Endometrium (tissue), 2 donors: ENCODE measurements around the gene GOSR2.
"Not testable (repeated sequence)": the region's sequence is repeated elsewhere in the genome, so short reads cannot be mapped to it uniquely, and the experiment has no call there.

Source experiments
- FAIRE-seq: peaks from 2 replicates; lab custom pipeline; 2012; peaks lifted over from hg19 to GRCh38; lab: Jason Lieb, UNC
- donor health status: control.
- donor health status: control.

The GOSR2 gene

DNA sequence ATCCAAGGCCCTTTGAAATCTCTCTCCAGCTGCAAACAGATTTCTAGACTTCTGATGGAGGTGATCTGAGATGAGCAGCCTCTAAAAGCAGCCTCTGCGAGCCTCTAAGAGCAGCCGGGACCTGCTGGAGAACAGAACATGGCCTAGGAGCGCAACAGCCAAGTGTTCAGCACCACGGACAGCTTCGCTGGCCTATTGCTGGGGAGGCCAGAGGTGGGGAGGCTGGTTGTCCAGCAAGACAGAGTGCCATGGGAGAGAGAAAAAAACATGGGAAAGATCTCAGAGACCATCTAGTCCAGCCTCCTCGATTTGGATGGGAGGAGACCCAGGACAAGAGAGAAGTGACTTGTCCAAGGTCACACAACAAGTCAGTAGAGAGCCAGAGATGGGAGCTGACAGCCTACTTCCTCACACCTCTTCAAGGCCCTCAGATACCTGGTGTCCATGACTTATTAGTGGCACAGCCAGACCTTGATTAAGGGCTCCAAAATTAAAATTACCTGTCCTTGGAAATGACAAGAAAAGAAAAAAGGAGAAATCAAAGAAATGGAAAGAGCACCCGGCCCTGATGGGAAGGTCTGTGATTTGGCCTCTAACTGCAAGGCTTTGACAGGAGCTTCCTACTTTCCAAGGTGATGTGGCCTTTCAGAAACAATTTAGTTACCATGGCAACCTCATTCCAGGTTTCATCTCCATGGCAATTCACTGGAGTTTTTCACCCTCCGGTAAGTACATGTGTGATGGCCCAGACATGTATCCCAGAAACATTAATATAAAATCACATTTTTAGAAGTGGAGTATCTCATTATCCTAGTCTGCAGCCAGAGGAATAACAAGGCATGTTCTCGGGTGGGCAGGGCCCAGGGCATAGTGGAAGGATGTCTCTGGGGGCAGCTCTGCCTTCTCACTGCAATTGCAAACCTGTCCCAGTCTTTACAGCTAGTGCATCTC lies 41.6 kb downstream of the GOSR2 start:
- FAIRE-seq, result no peak

DNA sequence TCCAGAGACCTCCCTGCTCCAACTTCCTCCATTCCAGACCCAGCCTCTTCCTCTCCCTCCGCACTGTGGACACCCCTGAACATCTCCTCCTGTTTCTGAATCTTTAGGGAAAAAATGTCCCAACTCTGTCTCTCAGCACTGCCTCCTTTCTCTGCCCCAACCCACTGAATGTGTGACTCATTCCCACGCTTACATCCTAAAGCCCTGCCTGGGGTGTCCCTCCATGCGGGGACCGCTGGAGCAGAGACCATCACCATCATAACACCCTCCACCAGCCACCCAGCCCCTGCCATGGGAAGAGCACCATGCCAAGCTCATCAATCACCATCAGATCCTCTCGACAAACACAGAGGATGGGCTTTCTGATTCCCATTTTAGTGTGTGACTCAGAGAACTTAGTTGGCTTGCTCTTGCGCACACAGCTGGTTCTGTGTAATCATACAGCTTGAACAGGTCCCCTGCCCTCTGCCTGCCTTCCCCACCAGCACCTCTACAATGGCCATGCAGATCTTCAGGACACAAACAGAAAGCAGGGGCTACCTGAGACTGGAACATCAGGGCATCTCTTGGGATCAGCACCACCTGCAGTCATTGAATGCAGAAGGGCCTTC lies 45.4 kb downstream of the GOSR2 start:
- FAIRE-seq, result no peak

DNA sequence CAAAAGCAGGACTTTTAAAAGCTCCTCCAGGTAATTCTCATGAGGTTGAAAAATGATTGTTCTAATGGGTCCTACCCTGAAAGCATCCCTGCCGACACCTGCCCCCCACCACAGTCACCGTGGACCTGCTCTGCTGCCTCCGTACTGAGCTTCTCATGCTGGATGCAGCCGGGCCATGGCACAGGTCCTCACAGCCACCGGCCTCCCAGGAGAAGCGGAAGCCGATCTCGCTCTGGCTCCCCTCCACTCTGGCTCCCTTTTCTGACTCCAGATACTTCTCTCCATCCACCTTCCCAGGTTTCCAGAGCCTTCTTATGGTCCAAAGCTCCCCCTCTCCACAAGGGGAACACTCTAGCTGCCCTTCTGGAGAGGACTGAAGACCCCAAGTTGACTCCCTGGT lies 45.9 kb downstream of the GOSR2 start:
- no peak for FAIRE-seq

DNA sequence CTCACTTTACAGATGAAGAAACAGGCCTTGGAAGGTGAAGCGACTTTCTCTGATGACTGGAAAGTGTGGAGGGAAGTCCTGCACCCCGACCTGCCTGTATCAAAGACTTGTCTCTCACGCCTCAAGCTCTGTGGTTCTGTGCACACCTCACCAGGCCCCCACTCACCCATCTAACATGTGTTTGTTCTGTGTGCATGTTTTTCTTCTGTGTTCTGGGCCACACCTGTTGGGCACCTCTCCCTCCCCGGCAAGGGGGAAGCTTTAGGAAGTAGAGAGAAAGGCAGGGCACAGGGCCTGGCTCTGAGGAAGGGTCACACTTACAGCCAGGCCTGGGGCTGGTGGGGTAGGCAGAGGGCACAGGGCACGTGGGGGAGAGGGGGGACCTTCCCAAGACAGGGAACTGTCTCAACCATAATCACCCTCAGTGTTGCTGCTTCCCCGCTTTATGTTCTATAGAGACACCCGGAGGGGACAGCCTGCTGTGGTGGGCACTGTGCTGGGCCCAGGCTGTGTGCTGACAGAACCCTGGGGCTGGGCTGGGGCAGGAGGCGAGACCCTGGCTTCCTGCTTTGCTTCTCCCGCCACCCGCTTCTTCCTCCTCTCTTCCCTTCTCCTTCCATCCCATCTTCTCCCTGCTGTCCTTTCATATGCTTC lies 48.8 kb downstream of the GOSR2 start:
- FAIRE-seq, result no peak

DNA sequence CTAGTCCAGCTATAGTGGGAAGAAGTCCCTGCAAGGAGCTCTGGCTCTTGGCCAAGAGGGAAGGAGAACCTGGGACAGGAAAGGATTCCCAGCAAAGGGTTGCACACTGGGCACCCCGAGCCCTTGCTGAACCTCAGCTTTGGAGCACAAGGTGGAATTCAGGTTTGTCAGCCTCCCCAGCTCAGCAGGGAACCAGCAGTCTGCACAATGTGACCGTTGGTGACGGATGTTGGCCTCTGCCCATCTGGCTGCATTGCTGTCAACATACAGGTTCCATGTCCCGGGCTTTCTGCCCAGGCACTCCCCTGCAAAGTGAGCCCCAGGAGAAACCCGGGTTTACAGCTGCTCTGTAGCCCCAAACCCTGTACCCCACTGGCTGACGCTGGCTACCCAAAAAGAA lies 49.4 kb downstream of the GOSR2 start:
- FAIRE-seq, result no peak

DNA sequence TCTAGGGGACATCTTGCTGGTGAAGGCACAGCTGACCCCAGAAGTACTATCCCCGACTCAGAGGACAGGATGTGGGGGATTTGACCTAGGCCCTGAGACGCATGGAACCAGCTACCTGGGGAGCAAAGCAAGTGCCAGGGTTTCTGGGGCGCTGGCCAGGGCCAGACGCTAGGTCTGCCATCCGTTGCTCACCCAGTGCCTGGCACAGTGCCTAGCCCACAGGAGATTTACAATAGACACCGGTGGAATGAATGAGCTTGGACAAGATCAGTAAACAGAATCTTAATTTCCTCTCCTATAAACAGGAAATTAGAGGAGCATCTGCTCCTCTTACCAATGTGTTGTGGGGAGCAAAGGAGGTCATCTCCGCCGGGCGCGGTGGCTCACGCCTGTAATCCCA lies 51.1 kb downstream of the GOSR2 start:
- FAIRE-seq, result no peak

DNA sequence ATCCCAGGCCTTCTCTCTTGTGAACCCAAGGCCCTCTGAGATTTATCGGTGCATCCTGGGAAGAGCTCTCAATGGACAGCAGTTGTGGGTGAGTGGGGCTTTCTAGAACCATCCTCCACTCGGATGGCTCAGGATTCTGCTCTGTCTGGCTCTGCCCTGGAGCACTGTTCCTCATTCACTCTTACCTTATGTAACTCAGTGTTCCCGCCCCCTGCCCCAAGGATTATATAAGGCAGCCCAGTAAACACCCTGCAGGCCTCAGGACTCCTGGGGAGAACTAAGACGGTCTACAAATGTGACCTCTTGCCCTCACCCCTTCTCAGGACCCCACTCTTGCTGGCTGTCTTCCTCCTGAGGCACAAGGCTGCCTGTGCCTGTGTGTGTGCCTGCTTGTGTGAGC lies 52.3 kb downstream of the GOSR2 start:
- no peak for FAIRE-seq

DNA sequence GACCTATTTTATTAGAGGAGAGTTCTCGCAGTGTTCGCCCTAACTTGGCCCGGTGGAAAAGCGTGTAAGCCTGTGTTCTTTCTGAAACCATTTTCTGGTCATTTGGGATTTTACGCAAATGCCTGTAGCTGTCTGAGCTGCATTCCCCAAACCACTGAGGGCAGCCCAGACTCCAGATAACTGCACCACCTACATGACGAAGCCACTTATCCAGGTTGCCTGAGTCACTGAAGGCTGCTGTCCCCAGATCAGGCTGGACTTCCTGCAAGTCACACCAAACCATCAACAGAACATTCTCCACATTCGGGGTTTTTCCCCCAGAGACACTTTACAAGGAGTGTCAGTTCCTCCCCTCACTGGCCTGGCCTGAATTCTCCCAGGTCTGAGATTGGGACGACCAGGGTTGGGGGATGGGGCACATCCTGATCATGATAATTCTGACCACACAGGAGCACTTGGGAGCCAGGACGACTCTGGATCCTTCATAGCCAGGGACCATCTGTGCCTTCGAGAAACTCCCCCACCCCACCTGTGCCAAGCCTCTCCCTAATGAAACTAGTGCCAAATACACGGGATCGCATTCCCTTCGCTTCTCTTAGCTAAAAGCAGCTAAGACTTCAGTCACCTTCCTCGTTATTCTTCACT lies 53.8 kb downstream of the GOSR2 start:
- no peak for FAIRE-seq

DNA sequence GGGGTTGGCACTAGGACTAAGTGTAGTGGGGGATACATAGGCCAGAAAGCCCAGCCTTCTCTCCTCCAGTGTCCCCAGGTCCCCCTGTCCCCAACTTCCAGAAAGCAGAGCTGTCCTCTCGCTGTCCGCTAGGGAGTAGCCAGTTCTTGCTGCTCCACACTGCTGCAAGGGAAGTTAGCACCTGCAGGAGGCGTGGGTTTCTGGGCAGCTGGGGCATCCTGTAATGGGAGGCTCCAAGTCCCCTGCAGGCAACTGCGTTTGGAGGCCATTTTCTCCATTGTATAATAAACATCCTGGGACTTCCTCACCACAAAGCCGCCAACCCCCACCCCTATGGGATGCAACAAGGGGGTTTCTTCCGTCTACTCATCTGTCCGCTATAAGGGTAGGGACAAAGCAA lies 54.4 kb downstream of the GOSR2 start:
- no peak for FAIRE-seq

DNA sequence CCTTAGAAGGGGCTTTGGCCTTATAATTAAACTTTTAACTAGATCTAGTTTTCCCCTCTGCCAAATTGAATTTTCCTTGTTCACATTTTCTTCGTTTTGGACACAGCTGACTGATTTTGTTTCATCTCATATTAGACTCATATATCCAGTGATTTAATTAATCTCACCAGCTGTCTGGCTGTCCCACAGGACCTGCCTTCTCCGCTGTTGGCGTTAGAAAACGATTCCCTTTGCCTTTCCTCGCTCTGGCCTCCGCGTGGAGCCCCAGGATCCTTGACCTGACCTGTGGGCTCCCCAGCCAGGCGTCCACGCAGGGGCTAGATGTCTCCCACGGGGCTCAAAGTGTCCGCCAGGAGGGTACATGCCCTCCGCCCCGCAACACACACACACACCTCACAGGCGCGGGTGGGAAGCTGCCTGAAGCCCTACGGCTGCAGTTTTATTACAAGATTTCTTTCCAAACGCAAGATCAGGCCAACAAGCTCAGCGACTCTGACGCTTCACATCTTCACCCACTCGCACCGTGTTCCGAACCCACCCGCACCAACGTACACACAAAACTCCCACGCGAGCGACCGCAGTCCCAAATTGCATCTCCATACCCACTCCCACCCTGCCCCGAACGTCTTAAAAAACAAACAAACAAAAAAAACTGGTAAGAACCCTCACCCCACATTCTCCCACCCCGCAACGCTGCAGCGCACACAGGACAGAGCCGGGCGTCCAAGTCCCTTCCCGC lies 55.0 kb downstream of the GOSR2 start:
- FAIRE-seq, result no peak

DNA sequence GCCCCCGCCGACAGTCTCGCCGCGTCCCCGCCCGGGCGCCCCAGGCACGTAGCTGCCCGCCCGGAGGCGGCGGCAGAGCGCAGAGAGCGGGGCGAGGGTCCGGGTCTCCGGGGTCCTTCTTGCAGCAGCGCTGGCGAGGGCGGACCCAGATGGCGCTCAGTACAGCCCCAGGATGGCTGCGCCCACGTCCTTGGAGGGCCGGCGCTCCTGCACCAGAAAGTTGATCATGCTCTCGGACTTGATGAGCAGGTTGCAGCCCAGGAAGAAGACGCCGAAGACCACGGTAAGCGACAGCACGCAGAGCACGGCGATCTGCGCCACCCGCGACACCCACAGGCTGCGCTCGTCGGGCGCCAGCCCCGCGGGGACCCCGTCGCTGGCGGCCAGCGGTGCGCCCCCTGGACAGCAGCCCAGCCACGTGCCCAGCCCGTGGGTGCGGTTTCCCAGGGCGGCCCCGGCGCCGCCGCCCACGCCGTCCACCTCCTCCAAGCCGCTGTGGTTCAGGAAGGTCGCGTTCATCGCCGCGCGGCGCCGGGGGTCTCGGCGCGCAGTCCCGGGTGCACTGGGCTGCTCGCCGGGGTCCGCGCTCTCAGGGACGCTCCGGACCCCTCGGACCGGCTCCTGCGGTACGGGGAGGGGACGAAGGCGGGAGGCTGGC lies 55.7 kb downstream of the GOSR2 start:
- no peak for FAIRE-seq

DNA sequence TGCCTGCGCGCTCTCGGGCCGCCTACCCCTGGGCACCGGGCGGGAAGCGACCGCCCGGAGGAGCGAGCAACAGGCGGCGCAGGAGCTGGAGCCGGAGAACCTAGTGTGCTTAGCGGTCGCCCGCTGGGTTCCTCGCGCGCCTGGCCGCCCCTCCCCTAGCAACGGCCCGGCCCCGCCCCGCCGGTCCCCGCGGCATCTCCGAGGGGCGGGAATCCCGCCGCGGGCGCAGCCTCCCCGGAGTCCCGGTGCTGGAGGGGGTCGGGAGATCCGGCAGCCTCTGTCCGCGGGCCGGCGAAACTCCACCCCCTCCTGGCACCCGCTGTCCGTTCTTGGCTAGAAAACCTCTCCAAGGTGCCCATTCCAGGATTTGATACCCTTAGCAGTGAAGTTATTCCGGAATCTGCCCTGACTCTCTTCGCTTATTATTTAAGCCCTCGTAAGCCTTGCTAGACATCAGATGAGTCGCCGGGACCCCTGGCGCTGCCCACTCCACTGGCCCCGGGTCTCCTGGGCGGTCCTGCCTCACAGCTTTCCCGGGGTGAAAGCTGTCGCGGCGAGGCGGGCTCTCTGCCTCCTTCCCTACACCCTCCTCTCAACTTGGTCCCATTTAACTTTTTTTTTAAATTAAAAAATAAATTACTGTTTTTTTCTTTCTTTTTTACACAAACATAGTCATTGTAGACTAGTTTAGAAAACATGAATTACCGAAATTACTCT lies 56.3 kb downstream of the GOSR2 start, which contains the start of gene RPRML:
TSS of gene RPRML (minus strand) at position 107 of the 717 bp plus-strand sequence. CDS start 246 bp downstream, outside the sequence.
- FAIRE-seq, result no peak

DNA sequence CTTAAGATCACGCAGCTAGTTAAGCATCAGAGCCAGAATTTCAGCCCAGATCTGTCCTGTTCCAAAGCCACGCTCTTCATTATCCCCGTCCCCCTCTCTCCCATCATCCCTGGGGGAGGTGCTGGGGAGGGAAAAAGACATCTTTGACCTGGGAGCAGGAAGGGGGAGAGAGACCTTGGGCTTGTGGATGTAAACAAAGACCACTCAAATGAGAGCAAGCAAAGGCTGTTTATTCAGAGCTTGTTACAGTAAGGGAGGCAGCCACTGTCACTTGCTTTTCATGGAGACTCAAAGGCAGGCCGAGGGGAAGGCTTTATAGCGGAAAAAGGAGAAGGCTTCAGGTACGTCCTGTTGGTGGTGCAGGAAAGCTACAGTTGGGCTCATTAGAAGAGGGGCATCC lies 59.6 kb downstream of the GOSR2 start:
- no peak for FAIRE-seq

DNA sequence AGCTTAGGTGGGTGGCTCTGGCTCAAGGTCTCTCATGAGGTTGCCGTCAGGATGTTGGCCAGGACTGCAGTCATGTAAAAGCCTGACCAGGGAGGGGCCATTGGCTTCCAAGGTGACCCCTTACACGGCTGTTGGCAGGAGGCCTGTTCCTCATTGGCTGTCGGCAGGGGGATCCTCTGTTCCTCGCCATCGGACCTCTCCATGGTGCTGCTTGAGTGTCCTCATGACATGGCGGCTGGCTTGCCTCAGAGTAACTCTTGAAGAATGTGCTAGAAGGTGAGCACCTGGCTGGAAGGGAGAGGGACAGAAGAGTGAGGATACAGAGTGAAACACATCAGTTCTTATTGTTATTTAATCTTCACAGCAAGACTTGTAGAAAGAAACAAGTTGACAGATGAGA lies 60.8 kb downstream of the GOSR2 start:
- no peak for FAIRE-seq

DNA sequence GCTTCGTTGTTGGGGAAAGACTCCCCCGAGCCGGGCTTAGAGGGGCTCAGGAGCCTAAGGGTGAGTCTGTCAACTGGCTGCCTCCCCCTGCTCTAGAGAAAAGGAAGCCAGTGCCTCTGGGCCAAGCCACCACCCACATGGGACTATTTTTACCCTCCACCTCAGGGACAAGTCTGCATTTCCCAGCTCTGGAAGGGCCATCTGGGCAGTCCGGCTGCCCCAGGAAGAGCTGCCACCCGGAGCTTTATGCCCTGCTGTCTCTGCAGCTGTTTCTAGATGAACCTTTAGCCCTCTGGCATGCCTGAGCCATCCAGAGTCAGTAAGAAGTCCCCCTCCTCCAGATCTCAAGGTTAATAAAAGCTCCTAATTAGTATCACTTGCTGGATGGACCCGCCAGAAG lies 61.4 kb downstream of the GOSR2 start:
- no peak for FAIRE-seq

DNA sequence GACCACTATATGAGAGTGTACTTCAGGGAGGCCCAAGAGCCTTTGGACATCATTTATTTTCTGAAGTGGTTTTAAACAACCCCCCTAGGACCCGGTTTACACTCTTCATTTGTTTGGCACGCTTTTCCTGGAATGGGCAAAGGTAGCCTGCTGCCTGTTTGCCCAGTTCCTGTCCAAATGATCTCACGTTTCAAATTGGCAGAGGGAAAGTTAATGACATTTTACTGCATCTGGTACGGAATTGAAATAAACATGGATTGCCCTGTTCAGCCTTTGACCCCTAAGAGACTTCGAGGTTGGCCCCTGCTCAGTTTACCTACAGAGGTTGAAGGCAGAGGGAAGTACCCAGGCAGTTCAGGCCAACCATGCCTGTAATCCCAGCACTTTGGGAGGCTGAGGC lies 61.9 kb downstream of the GOSR2 start:
- no peak for FAIRE-seq

DNA sequence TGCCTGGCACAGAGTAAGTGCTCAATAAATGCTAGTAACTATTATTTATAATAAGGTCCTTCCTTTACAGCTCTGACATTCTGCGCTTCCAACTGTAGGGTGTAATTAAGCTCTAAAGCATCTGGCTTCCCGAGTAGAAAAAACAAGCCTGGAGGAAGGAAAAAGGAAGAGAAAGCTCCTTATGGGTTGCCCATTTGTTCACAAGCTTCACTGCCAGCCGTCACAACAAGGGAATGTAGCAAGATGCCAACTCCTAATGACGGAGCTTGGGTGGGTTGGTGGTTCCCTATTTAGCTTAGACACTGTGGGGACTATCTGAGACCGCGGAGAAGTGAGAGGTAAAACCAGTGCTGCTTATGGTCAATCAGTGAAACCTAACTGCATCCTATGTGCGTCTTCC lies 63.4 kb downstream of the GOSR2 start:
- FAIRE-seq, result no peak

DNA sequence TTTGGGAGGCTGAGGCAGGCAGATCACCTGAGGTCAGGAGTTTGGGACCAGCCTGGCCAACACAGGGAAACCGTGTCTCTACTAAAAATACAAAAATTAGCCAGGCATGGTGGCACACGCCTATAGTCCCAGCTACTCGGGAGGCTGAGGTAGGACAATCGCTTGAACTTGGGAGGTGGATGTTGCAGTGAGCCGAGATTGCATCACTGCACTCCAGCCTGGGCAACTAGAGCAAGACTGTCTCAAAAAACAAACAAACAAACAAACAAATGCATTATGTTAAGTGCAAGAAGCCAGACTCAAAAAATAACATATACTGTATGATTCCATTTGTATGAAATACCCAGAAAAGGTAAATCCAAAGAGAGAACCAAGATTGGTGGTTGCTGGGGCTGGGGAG lies 65.0 kb downstream of the GOSR2 start:
- FAIRE-seq, result not testable (repeated sequence)

DNA sequence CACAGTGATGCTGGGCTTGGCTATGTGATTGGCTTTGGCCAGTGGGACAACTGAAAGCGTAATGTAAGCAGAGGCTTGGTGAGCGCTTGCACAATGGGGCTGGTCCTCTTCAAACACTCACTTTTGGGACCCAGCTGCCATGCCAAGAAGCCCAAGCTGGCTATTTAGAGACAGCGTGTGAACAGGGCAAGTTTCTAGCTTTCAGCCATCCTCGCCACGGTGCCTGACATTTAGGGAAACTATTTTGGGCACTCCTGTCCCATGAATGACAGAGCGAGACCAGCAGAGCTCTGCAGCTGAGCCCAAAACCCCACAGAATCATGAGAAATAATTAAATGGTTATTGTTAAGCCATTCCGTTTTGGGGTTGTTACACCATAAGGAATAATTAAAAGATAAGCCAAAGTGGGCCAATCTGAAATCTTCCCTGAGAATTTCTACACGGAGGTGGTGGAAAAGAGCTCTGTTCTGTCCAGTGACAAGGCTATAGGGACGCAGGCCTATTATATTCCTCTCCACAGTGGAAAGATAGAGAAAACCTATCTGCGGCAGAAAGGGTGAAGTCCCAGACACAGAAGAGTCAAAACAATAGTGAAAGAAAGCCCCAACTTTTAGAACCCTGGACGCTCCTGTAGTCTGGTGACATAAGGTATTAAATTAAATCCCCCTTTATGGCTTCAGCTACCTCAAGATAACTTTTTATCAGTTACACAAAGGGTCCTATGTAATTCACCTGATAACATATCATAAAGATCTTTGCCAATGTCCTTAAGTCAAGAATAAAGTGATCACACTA lies 66.9 kb downstream of the GOSR2 start:
- no peak for FAIRE-seq

DNA sequence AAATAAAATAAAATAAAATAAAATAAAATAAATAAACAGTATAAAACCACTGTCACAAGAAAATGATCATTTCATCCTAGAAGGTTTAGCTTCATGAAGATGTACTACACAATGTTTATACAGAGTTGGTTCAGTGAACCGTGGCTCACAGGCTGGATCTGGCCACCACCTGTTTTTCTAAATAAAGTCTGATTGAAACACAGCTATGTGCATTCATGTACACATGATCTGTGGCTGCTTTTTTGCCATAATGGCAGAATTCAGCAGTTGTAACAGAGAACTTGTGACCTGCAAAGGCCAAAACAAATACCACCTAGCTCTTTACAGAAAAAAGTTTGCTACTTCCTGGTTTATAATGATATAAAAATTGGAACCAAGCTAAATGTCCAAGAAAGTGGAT lies 68.7 kb downstream of the GOSR2 start:
- no peak for FAIRE-seq
